CD4-positive, alpha-beta T cell (primary cell): Measurements from ENCODE around the gene PTGFRN. TPM values are rescaled to one million over a fixed set of nuclear protein-coding genes. Genes with fewer than 3 reads are reported as not detected.

ENCODE experiments used
- ATAC-seq: fragments of 200-7000 bp; cut with Tn5 transposase; one replicate; pipeline ENCODE4 v1.10.0; 2022; ENCODE audit warnings: mild to moderate bottlenecking; ENCODE audit not compliant: poor library complexity
- CTCF ChIA-PET: fragments of 350-600 bp; sonication (Branson Sonifier 250); formaldehyde crosslinking; loops from one replicate; lab custom pipeline; 2021; ENCODE audit warnings: antibody characterized with exemption, inconsistent platforms; lab: Charles Lee
- POLR2A ChIA-PET: fragments of 350-600 bp; sonication (Branson Sonifier 250); formaldehyde crosslinking; loops from one replicate; lab custom pipeline; 2021; ENCODE audit warnings: antibody characterized with exemption, inconsistent platforms; lab: Charles Lee
- DNase-seq, 14 experiments: peaks; one replicate each; pipeline ENCODE4 v3.0.0-alpha.2; 2013 to 2020; ENCODE audit warnings: mixed read lengths in 2 of 14
- H3K27ac ChIP-seq, 2 donors: one replicate each; pipeline versions ENCODE4 v1.5.1 to v1.7.0; 2013; ENCODE audit warnings: low read length in 2 of 2, low read depth in 1 of 2, mild to moderate bottlenecking in 1 of 2
- H3K27me3 ChIP-seq, 2 experiments: 1 replicate in 1 of 2; 2 replicates in 1 of 2; pipeline versions ENCODE4 v1.6.1 to v1.7.0; 2013; ENCODE audit warnings: low read length in 2 of 2, control low read depth in 1 of 2, mild to moderate bottlenecking in 1 of 2, moderate library complexity in 1 of 2; ENCODE audit not compliant: insufficient read depth in 2 of 2, control insufficient read depth in 1 of 2
- H3K36me3 ChIP-seq: one replicate; pipeline ENCODE4 v1.6.1; 2013; ENCODE audit warnings: low read length, control low read depth; ENCODE audit not compliant: insufficient read depth
- H3K4me1 ChIP-seq: one replicate; pipeline ENCODE4 v1.6.1; 2013; ENCODE audit warnings: low read length, control low read depth; ENCODE audit not compliant: insufficient read depth
- H3K4me3 ChIP-seq: one replicate; pipeline ENCODE4 v1.5.1; 2013; ENCODE audit warnings: mild to moderate bottlenecking, low read length, moderate library complexity
- H3K9me3 ChIP-seq, 2 experiments: 1 replicate in 1 of 2; 2 replicates in 1 of 2; pipeline versions ENCODE4 v1.6.1 to v1.7.0; 2013; ENCODE audit warnings: low read length in 2 of 2, mild to moderate bottlenecking in 2 of 2, control low read depth in 1 of 2, moderate library complexity in 1 of 2; ENCODE audit not compliant: control insufficient read depth in 1 of 2, insufficient read depth in 1 of 2
- H3K27ac Mint-ChIP-seq: one replicate; pipeline ENCODE4 v1.8.0; 2020; ENCODE audit warnings: mixed read lengths
- H3K27me3 Mint-ChIP-seq: one replicate; pipeline ENCODE4 v1.8.0; 2021; ENCODE audit warnings: mixed read lengths
- H3K36me3 Mint-ChIP-seq: one replicate; pipeline ENCODE4 v1.8.0; 2021; ENCODE audit warnings: low read depth, mixed read lengths
- H3K4me1 Mint-ChIP-seq: one replicate; pipeline ENCODE4 v1.8.0; 2021; ENCODE audit warnings: low read depth, mixed read lengths
- H3K4me3 Mint-ChIP-seq: one replicate; pipeline ENCODE4 v1.8.0; 2020; ENCODE audit warnings: mild to moderate bottlenecking, mixed read lengths
- H3K9me3 Mint-ChIP-seq: one replicate; pipeline ENCODE4 v1.8.0; 2020; ENCODE audit warnings: mixed read lengths
- intact Hi-C, 2 experiments: fragments of 100-400 bp; cut with DNase I in 1 of 2; cut with micrococcal nuclease in 1 of 2; formaldehyde crosslinking; loops; one replicate each; pipeline versions ENCODE4 v1.15.1 to v1.9.0; 2023 to 2025; cut with DNase I, micrococcal nuclease
- total RNA-seq, 174 experiments: library from RNA in 2 of 174; stranded (reverse) in 2 of 174; gene quantifications; one replicate each; pipeline ENCODE4 v1.2.3 and lab custom pipeline; 2021 to 2026
- TF ChIP-seq, protein P1 (sequence below): fragments of 200-600 bp; IDR thresholded peaks from one replicate; pipeline ENCODE4 v1.8.0; 2022; ENCODE audit warnings: antibody characterized with exemption, mild to moderate bottlenecking

PTGFRN gene
- total RNA-seq, 2 experiments from 2014 or later, result 0.38 to 0.45 TPM

DNA sequence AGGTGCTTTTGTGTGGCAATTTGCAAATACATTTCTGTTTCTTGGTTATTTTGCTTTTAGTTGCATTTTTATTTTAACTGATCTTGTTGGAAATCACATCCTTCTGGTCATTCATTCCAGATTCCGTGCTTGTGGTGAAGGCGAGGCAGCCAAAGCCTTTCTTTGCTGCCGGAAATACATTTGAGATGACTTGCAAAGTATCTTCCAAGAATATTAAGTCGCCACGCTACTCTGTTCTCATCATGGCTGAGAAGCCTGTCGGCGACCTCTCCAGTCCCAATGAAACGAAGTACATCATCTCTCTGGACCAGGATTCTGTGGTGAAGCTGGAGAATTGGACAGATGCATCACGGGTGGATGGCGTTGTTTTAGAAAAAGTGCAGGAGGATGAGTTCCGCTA, 57.1 kb downstream of the PTGFRN start:
- no peaks in the 10 kb centered on the region for H3K36me3 ChIP-seq
- TF ChIP-seq, protein P1, sequence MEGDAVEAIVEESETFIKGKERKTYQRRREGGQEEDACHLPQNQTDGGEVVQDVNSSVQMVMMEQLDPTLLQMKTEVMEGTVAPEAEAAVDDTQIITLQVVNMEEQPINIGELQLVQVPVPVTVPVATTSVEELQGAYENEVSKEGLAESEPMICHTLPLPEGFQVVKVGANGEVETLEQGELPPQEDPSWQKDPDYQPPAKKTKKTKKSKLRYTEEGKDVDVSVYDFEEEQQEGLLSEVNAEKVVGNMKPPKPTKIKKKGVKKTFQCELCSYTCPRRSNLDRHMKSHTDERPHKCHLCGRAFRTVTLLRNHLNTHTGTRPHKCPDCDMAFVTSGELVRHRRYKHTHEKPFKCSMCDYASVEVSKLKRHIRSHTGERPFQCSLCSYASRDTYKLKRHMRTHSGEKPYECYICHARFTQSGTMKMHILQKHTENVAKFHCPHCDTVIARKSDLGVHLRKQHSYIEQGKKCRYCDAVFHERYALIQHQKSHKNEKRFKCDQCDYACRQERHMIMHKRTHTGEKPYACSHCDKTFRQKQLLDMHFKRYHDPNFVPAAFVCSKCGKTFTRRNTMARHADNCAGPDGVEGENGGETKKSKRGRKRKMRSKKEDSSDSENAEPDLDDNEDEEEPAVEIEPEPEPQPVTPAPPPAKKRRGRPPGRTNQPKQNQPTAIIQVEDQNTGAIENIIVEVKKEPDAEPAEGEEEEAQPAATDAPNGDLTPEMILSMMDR, result no peak
- peaks cover 17% of the 10 kb centered on the region for H3K4me1 ChIP-seq
- no peaks in the 10 kb centered on the region for H3K27me3 ChIP-seq
- Mint-ChIP-seq H3K27me3 (no peaks in the 10 kb centered on the region), H3K9me3 (no peaks in the 10 kb centered on the region), H3K27ac (no peak overlapping the region), H3K4me1 (no peaks in the 10 kb centered on the region), H3K4me3 (no peak overlapping the region), H3K36me3 (no peaks in the 10 kb centered on the region)
- intact Hi-C loops, result no loop called here
- POLR2A ChIA-PET, result no interaction called here
- H3K4me3 ChIP-seq, result no peak overlapping the region
- DNase-seq (no peak), ATAC-seq (no peak)
- H3K27ac ChIP-seq, result no peak overlapping the region
- CTCF ChIA-PET, result no interaction called here
- H3K9me3 ChIP-seq, result no peaks in the 10 kb centered on the region

DNA sequence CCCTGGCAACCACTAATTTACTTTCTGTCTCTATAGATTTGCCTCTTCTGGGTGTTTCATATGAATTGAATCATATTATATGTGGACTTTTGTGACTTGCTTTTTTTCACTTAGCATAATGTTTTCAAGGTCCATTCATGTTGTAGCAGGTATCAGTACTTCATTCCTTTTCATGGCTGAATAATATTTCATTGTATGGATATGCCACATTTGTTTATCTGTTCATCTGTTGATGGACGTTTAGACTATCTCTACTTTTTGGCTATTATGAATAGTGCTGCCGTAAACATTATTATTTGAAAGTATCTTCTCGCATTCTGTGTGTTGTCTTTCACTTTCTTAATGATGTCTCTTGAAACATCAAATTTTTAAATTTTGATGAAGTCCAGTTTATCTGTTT, 59.0 kb downstream of the PTGFRN start:
- POLR2A ChIA-PET, result no interaction called here
- intact Hi-C loops, result no loop called here

DNA sequence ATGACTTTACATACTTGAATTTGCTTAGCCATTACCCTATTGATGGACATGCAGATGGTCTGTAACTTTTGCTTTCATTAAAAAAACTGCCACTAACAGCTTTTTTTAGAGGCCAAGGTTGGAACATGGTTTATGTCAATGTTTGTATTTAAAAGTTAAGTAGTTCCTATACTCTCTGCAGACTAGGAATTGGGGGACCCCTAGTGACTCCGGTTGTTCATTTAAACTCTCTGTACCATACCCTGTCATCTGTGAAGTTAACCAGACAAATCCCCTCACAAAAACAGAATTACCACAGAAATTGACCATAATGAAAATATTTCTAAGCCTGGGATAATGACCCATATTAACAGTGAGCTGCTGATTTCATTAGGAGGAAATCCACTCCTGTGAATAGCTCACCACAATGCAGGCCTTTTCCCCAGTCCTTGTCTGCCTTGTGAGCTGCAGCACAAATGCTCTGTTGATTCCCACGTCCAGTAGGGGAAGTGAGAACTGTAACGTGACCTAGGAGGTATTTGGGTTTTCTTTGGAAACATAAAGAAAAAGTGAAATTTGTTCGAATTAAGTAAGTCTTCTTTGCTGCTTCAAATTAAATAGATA, 61.6 kb downstream of the PTGFRN start:
- POLR2A ChIA-PET, result no interaction called here
- H3K4me3 ChIP-seq, result no peak overlapping the region
- H3K9me3 Mint-ChIP-seq, result no peaks in the 10 kb centered on the region
- CTCF ChIA-PET, result no interaction called here
- H3K4me1 ChIP-seq, result no peaks in the 10 kb centered on the region
- DNase-seq (no peak), ATAC-seq (no peak)
- H3K27me3 ChIP-seq, result no peaks in the 10 kb centered on the region
- no peaks in the 10 kb centered on the region for H3K36me3 ChIP-seq
- TF ChIP-seq, protein P1, result no peak
- no peak overlapping the region for H3K27ac Mint-ChIP-seq
- no peaks in the 10 kb centered on the region for H3K27me3 Mint-ChIP-seq
- H3K36me3 Mint-ChIP-seq, result no peaks in the 10 kb centered on the region
- peaks cover 0 to 7% of the 10 kb centered on the region in 2 experiments for H3K9me3 ChIP-seq
- intact Hi-C loops, result no loop called here
- no peaks in the 10 kb centered on the region for H3K4me1 Mint-ChIP-seq
- H3K4me3 Mint-ChIP-seq, result no peak overlapping the region
- H3K27ac ChIP-seq, result no peak overlapping the region

More for the DNA sequence above, 59.0 kb downstream of the PTGFRN start:
- no peaks in the 10 kb centered on the region for H3K27me3 Mint-ChIP-seq
- H3K4me3 ChIP-seq, result no peak overlapping the region
- H3K4me1 Mint-ChIP-seq, result no peaks in the 10 kb centered on the region
- no peak overlapping the region for H3K27ac Mint-ChIP-seq
- DNase-seq, result no peak
- H3K36me3 ChIP-seq, result no peaks in the 10 kb centered on the region
- TF ChIP-seq, protein P1, result no peak
- ATAC-seq, result no peak
- H3K4me3 Mint-ChIP-seq, result no peak overlapping the region
- peaks cover under 1% of the 10 kb centered on the region for H3K4me1 ChIP-seq
- no peaks in the 10 kb centered on the region for H3K27me3 ChIP-seq
- no peaks in the 10 kb centered on the region for H3K36me3 Mint-ChIP-seq
- no peaks in the 10 kb centered on the region for H3K9me3 Mint-ChIP-seq
- CTCF ChIA-PET, result no interaction called here
- H3K27ac ChIP-seq, result no peak overlapping the region
- H3K9me3 ChIP-seq, result no peaks in the 10 kb centered on the region
